Uterus (tissue), 2 donors: ENCODE data around the gene RCN1.

ENCODE experiments used
- CTCF ChIP-seq, 4 experiments: fragments of 200-600 bp in 2 of 4; fragments of 450-650 bp in 2 of 4; sonication (generic) in 2 of 4; IDR thresholded peaks; one replicate each; pipeline ENCODE4 v1.5.1; 2016 to 2019; ENCODE audit warnings: antibody characterized with exemption in 4 of 4, mild to moderate bottlenecking in 2 of 4, moderate library complexity in 1 of 4
- POLR2A ChIP-seq, 2 donors: fragments of 450-650 bp; IDR thresholded peaks; one replicate each; pipeline ENCODE4 v1.6.1; 2016; ENCODE audit warnings: antibody characterized with exemption in 2 of 2, mild to moderate bottlenecking in 1 of 2, moderate library complexity in 1 of 2

DNA sequence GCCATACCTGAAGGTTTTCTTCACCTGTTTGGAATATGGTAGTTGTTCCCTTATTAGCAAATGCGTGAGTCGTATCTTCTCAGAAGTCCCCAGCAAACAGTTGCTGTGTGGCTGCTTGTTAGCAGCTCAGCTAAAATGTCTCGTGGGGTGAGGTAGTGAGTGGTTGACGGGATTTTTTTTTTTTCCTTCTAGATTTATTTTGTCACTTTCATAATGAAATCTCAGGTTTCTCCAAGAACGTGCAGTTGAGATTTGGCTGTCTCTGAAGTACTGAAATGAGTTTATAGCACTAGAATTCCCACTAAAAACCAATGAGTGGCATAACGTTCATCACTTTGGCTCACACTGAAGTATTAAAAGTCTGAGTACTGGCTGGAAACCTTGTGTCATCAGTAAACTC is 16.8 kb downstream of the RCN1 start:
- TF ChIP-seq CTCF (IDR thresholded peaks at IDR 0.05) (no peak), POLR2A (IDR thresholded peaks at IDR 0.05) (no peak)
